Subcutaneous adipose tissue (tissue), 4 donors: Measurements from ENCODE around the gene PGM5. TPM values are rescaled to one million over a fixed set of nuclear protein-coding genes. Genes with fewer than 3 reads are reported as not detected.

Source experiments
- CTCF ChIP-seq: fragments of 450-650 bp; IDR thresholded peaks from one replicate; pipeline ENCODE4 v1.5.1; 2016; ENCODE audit warnings: low read depth, mild to moderate bottlenecking, control low read depth, antibody characterized with exemption, moderate library complexity
- total RNA-seq, 4 donors: library from RNA; depleted of rRNA; stranded (reverse); fragments of >200 nt; gene quantifications; one replicate each; pipeline ENCODE4 v1.1.0, GENCODE V29; 2016

PGM5 gene
- total RNA-seq, 4 donors from 2014 or later = 12.2 to 28.3 (median 20.9) TPM

DNA sequence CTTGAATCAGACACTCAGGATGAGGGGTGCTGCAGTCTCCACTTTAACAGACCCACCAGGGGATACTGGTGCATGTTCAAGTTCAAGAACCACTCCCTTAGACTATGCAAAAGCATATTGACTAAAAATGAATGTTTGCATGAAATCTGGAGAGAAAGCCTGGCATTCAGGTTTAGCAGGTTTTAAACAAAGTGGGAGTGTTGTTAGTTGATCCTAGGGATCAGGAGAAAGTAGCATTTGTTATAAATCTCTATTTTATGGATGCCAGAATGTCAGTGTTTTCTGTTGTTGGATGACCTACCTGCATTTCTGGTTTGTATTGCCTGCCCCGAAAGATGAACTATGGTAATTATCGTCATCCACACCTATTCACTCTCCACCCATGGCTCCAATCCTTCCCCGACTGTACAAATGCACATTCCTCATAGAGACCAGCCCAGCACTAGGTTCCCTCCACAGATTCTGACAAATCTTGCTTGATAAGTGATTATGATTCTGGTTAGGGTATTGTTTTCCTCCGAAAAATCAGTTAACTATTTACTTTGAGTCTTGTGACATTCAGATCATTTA is 167.0 kb downstream of the PGM5 start:
- no peak for TF ChIP-seq CTCF

DNA sequence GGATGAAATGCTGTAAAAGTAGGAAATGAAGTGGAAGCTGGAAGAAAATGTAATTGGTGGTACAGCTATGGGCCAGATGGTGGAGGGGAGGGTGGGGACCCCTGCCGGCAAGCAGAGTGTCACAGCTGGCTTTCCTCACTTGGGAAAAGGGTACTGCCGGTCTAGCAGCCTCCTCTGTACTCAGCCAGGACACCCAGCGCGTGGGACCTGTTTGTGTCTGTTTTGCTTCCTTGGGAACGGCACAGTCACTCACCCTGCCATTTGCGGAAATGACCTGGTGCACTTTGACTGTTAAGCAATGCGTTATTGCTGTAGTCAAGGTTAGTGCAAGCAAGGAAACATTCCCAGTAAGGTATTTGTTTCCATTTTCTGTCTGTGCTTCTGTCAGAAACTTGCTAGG is 174.2 kb downstream of the PGM5 start:
- no peak for TF ChIP-seq CTCF

- TF ChIP-seq CTCF = no peak
Observed at GRCh38 chr9:68532131-68532530, 175.7 kb downstream of the PGM5 start.

GRCh38 chr9:68533678-68534077 is 177.3 kb downstream of the PGM5 start:
- no peak for TF ChIP-seq CTCF

DNA sequence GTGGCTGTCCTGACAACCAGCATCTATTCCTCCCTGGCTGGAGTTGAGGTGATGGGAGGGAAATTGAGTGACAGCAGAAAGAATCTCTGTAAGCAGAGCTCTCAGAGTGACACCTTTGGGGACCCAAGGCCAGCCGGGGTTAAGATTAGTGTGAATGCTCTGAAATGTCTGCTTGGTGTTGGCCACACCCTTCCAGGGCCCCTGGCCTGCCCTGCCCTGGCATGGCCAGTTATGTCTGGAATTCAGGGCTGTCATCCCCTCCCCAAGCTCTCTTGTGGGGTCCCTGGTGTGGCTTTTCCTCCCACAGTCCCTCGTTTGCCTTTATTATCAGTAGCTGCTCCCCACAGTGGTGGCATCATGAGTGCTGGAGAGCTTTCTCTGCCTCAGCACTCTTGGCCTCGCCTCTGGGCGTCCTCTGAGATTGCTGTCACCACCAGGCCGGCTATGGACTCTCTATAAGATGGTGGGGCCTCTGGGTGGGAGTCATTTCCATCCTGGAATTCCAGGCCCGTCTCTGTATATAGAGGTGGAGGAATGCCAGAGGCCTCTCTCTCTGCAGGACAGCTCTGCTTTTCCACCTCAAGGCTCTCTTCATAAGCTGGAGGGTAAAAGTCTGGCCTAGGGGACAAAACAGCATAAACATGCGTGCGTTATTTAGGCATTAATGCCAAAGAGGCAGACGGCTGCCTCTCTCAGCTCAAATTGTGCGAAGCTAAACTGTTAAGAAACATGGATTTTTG is 180.6 kb downstream of the PGM5 start:
- no peak for TF ChIP-seq CTCF

- no peak for TF ChIP-seq CTCF
Observed at GRCh38 chr9:68537616-68537880, 181.1 kb downstream of the PGM5 start.

DNA sequence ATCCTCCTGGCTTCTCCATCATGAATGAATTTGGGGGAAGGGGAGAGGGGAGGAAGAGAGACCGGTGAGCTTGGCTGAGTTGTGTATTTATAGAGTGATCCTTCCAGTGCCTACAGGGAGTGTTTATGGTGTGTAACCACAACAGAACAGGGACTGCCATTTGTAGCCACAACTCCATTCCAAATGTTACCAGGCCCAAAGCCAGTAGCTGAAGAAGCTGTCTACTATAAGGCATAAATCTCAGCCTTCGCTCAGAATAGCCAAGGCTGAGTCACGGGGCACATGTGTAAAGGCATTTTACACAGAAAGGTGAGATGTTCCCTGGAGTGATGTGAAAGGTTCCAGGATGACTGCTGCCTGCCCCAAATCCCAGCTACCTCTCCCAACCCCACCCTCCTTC is 181.8 kb downstream of the PGM5 start:
- no peak for TF ChIP-seq CTCF
